Measurements from ENCODE around the gene HOXD13.

HOXD13 gene

DNA sequence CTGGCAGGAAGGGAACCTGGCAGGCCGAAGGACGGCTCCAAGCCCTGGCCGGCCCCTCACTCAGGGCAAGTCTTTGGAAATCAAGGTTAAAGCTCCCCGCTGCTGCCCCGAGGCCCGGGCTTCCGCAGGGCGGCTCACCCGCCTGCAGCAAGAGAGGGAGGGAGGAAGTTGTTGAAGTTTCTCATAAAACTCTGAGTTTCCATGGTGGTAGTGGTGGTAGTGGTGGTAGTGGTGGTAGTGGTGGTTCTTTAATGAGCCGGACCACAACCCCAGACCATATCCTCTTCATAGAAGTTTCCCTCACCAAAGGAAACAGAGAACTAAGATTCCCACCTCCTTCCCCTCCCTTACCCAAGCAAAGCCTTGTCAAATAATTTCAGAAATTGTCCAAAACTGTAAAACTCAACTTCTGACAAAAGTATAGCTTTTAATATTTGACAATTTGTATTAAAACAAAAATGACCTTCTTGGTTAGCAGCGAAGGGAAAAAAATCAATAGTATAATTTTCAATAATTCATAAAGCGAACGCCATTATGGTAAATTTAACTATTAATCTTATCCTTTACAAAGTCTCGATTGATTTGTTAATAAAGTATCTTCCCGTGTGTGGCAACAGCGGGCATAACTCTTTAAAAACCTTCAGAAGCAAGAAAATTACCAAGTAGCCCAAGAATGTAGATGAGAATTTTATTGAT lies 22.6 kb downstream of the HOXD13 start:
- TF ChIP-seq, protein P1, sequence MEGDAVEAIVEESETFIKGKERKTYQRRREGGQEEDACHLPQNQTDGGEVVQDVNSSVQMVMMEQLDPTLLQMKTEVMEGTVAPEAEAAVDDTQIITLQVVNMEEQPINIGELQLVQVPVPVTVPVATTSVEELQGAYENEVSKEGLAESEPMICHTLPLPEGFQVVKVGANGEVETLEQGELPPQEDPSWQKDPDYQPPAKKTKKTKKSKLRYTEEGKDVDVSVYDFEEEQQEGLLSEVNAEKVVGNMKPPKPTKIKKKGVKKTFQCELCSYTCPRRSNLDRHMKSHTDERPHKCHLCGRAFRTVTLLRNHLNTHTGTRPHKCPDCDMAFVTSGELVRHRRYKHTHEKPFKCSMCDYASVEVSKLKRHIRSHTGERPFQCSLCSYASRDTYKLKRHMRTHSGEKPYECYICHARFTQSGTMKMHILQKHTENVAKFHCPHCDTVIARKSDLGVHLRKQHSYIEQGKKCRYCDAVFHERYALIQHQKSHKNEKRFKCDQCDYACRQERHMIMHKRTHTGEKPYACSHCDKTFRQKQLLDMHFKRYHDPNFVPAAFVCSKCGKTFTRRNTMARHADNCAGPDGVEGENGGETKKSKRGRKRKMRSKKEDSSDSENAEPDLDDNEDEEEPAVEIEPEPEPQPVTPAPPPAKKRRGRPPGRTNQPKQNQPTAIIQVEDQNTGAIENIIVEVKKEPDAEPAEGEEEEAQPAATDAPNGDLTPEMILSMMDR (IDR thresholded peaks at IDR 0.05; ENCODE audit: low read depth, low read length) = no peak
- no peak for DNase-seq (ENCODE audit: extremely low read depth, low read depth)

DNA sequence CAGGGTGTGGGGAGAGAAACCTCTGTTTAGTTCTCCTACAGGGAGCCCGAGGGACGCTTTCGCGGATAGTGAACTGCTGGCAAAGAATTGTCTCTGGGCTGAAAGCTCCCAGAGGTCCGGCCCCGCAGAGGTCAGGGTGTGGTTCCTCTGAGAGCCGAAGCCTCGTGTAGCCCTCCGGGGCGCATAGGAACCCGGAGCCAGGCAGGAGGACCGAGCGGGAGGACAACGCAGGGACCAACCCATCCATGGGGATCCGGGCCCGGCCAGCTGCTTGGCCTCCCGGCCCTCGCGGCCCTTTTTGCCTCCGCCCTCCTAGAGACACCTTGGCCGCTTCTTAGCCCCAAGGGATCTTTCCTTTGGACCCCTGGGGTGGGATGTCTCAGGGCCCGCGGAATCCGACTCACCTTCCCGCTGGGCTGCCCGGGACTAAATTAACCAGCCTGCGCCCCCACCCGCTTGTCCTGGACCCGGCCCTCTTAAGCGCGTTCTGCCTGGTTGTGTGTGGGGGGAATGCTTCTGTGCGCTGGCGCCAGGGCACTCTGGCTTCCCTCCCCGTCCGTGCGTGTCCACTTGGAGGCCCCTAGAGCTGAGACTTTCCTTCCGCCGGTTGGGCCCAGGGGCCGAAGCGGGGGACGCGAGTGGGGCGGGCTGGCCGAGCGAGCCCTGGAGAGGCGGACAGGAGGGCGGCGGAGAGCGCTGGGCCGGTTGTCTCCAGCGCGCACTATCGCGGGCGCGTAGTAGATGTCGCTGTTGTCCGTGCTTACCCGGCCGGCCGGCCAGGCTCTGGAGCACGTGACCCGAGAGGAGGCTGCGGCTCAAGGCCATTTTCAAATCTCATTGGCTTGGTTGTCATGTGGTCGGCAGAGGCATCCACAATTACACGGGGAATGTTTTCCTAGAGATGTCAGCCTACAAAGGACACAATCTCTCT lies 23.6 kb downstream of the HOXD13 start, which contains the start of gene HOXD10:
Gene HOXD10 (plus strand): TSS at position 896 of the 931 bp plus-strand sequence. CDS start 56 bp downstream, outside the sequence.
- DNase-seq (ENCODE audit: extremely low read depth, low read depth) = no peak
- TF ChIP-seq, protein P1 (IDR thresholded peaks at IDR 0.05; ENCODE audit: low read depth, low read length) = no peak

DNA sequence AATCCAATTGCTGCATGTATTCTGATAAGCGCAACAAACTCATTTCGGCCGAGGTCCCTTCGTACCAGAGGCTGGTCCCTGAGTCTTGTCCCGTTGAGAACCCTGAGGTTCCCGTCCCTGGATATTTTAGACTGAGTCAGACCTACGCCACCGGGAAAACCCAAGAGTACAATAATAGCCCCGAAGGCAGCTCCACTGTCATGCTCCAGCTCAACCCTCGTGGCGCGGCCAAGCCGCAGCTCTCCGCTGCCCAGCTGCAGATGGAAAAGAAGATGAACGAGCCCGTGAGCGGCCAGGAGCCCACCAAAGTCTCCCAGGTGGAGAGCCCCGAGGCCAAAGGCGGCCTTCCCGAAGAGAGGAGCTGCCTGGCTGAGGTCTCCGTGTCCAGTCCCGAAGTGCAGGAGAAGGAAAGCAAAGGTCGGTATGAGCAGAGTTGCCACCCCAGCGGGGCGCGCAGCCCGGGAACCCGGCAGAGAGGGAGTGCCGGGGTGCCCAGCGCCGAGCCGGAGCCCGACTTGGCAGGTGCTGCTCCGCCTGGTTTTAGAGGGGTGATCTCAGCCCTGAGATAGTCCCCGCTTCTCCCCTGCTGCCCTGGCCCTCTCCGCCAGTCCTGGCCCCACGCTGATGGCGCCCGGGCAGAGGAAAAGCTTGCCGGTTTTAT lies 24.8 kb downstream of the HOXD13 start:
- TF ChIP-seq, protein P1 (IDR thresholded peaks at IDR 0.05; ENCODE audit: low read depth, low read length) = no peak
- DNase-seq (ENCODE audit: extremely low read depth, low read depth) = no peak

DNA sequence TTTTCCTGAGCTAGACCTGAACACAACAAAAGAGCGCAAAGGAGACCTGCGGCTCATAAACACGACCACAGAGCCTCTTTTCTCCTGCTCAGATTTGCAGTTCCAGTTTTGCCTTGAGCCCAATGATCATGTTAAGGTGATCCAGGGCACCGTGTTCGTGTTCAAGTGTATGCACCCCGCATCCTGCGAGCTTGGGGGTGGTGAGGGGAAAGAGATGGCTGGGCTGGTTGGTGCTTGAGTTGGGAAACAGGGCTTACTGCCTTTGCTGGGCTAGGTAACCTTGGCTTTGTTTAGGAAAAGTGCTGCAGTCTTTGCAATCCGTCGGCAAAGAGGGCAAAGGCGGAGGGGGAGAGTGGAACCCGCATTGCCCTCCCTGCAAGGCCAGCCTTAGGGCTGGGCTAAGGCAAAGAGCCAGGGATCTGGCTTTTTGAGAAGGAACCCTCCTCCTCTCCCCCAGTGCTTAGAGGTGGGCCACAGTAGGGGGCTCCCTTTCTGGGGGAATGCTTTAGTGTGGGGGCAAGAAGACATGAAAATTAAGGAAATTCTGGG lies 25.4 kb downstream of the HOXD13 start:
- TF ChIP-seq, protein P1 (IDR thresholded peaks at IDR 0.05; ENCODE audit: low read depth, low read length) = no peak
- no peak for DNase-seq (ENCODE audit: extremely low read depth, low read depth)

DNA sequence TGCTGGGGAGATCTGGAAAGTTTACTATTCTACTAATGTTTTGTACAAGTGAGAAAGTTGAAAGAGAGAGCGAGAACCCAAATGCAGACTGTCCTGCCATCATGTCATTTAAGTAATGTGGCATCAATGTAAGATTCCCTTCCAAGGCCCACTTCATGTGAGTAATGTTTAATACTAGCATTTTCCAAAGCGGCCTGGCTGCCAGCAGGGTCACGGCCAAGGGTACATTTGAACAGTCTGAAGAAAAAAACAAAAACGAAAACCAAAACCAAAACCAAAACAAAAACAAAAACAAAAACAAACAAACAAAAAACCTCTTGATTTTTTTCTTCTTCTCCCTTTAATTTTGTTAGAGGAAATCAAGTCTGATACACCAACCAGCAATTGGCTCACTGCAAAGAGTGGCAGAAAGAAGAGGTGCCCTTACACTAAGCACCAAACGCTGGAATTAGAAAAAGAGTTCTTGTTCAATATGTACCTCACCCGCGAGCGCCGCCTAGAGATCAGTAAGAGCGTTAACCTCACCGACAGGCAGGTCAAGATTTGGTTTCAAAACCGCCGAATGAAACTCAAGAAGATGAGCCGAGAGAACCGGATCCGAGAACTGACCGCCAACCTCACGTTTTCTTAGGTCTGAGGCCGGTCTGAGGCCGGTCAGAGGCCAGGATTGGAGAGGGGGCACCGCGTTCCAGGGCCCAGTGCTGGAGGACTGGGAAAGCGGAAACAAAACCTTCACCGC lies 26.2 kb downstream of the HOXD13 start:
- DNase-seq (ENCODE audit: extremely low read depth, low read depth) = no peak
- TF ChIP-seq, protein P1 (IDR thresholded peaks at IDR 0.05; ENCODE audit: low read depth, low read length) = peak; percentile 24

DNA sequence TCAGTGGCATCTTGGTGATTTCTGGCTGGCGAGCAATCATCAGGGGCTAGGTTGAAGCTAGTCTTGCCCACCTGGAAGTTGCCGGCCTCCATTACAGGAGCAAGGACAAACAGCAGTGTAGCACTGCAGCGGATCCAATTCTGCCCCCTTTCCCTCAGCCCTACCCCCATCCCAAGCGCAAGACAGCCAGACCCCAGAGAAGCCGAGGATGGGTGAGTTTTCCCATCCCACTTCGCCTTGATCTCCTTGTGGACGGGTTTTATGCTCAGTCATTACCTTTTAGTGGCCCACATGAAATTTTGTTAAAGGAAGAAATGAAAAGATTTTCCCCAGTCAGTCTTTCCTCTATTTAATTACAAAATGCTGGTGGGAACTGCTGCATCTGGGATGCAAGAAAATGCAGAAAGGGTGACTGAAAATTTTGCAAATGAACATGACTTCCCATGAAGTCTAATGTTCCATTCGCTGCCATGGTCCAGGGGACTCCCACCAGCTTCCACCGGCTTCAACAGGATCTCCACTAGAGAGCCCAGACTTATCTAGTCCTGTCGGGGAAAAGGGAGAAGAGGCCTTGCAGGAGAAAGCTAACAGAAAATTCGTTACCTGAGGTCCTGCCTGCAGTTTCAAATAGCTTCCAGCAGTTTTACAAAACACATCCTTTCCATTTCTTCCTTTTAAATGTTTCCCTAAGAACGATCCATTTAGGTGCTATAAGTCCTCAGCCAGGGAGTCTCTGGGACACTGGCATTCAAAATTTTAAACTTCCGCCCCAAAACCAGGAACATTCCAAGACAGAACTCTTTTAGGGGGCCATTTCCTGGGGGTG lies 28.1 kb downstream of the HOXD13 start:
- TF ChIP-seq, protein P1 (IDR thresholded peaks at IDR 0.05; ENCODE audit: low read depth, low read length) = no peak
- DNase-seq (ENCODE audit: extremely low read depth, low read depth) = no peak
